Measurements from ENCODE around the gene WFDC5. TPM values are rescaled to one million over a fixed set of nuclear protein-coding genes. Genes with fewer than 3 reads are reported as not detected.
A peak's percentile ranks its signal among the peaks of the same experiment; 100 is the strongest.

The WFDC5 gene
- total RNA-seq, 4 donors from 2014 or later = not detected

DNA sequence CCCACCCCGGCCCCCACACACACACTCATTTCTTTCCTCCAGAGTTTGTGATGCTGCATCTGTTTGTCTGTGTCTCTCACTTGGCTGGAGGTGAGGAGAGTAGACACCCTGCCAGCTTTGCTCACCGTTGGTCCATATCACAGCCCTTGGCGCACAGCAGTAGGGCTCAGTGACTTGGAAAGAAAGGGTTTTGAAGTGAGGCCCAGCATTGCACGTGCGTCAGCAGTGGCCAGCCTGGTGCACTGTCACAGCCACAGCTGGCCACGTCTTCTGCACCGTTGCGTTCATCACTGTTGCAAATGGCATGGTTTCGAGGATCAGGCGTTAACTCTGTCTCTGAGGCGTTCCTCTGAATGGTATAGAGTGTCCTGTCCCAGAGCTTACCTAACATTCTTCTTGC is 3.7 kb downstream of the WFDC5 start:
- DNase-seq = peak; percentile 42 to 66
- no peak for TF ChIP-seq CTCF (IDR thresholded peaks at IDR 0.05)
- no peak for TF ChIP-seq POLR2A (IDR thresholded peaks at IDR 0.05)
- peaks cover 0 to 10% of the 10 kb centered on the region in 2 donors for H3K4me1 ChIP-seq

GRCh38 chr20:45110301-45110700 is 4.7 kb downstream of the WFDC5 start:
- DNase-seq = no peak
- Histone ChIP-seq H3K4me3 (replicated peaks in 1 of 3) (no peak overlapping the region), H3K36me3 (no peaks in the 10 kb centered on the region), H3K27ac (no peak overlapping the region), H3K27me3 (no peaks in the 10 kb centered on the region), H3K4me1 (peaks cover 0 to 10% of the 10 kb centered on the region in 2 donors), H3K9me3 (no peaks in the 10 kb centered on the region)
- intact Hi-C loops (cut with DNase I) = no loop called here
- WGBS, 2 donors = 88 to 93% methylated on average over 5 to 8 of the region's 11 CpGs
- no peak for TF ChIP-seq CTCF (IDR thresholded peaks at IDR 0.05)
- no peak for TF ChIP-seq POLR2A (IDR thresholded peaks at IDR 0.05)

More for the DNA sequence above, 3.7 kb downstream of the WFDC5 start:
- Histone ChIP-seq H3K27ac (no peak overlapping the region), H3K36me3 (no peaks in the 10 kb centered on the region), H3K4me3 (replicated peaks in 1 of 3) (no peak overlapping the region), H3K27me3 (no peaks in the 10 kb centered on the region), H3K9me3 (no peaks in the 10 kb centered on the region)
- intact Hi-C loops (cut with DNase I) = no loop called here
- 52% methylated on average over 9 to 11 of the region's 11 CpGs for WGBS, 2 donors

- Histone ChIP-seq H3K9me3 (no peaks in the 10 kb centered on the region), H3K4me3 (replicated peaks in 1 of 3) (no peak overlapping the region), H3K27me3 (no peaks in the 10 kb centered on the region), H3K27ac (no peak overlapping the region), H3K36me3 (no peaks in the 10 kb centered on the region), H3K4me1 (peaks cover 0 to 10% of the 10 kb centered on the region in 2 donors)
- intact Hi-C loops (cut with DNase I) = no loop called here
- DNase-seq = no peak
- no peak for TF ChIP-seq POLR2A (IDR thresholded peaks at IDR 0.05)
- TF ChIP-seq CTCF (IDR thresholded peaks at IDR 0.05) = no peak
- 87 to 89% methylated on average over 8 of the region's 8 CpGs for WGBS, 2 donors
These were observed 5.3 kb downstream of the WFDC5 start for GRCh38 chr20:45109634-45110033.

DNA sequence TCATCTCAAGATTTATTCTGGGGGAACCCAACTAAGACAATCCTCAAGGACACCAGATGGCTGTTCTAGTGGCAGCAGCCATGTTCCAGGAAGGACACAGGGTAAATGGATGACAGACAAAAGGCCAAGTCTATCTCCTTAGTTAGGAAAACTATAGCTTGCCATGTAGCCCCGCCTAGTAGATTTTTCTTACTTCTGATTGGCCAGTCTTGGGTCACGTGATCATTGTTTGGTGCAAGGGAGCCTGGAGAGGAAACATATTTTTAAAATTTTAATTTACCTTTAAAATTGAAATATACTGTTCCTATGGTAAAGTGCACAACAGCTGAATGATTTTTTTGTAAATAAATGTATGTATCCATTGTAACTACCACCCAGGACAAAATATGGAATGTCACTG is 9.7 kb downstream of the WFDC5 start:
- Histone ChIP-seq H3K9me3 (no peaks in the 10 kb centered on the region), H3K27ac (no peak overlapping the region), H3K36me3 (no peaks in the 10 kb centered on the region), H3K4me3 (replicated peaks in 1 of 3) (no peak overlapping the region), H3K4me1 (peaks cover 0 to 7% of the 10 kb centered on the region in 2 donors), H3K27me3 (no peaks in the 10 kb centered on the region)
- intact Hi-C loops (cut with DNase I) = no loop called here
- 87 to 94% methylated on average over 2 of the region's 2 CpGs for WGBS, 2 donors
- DNase-seq = no peak
- TF ChIP-seq CTCF (IDR thresholded peaks at IDR 0.05) = no peak
- no peak for TF ChIP-seq POLR2A (IDR thresholded peaks at IDR 0.05)

- TF ChIP-seq CTCF (IDR thresholded peaks at IDR 0.05) = no peak
- TF ChIP-seq POLR2A (IDR thresholded peaks at IDR 0.05) = no peak
- no peak overlapping the region for H3K27ac ChIP-seq
- no peaks in the 10 kb centered on the region for H3K9me3 ChIP-seq
- H3K4me1 ChIP-seq = peaks cover 0 to 7% of the 10 kb centered on the region in 2 donors
- no peak for DNase-seq
- intact Hi-C loops (cut with DNase I) = no loop called here
- H3K4me3 ChIP-seq (replicated peaks in 1 of 3) = no peak overlapping the region
- H3K36me3 ChIP-seq = no peaks in the 10 kb centered on the region
- 70 to 82% methylated on average over 5 of the region's 5 CpGs for WGBS, 2 donors
- H3K27me3 ChIP-seq = no peaks in the 10 kb centered on the region
These were observed 10.2 kb downstream of the WFDC5 start for GRCh38 chr20:45104786-45105185.

Measured in thyroid gland (tissue), 4 donors.